Measurements from ENCODE around the gene ABCA13.

The ABCA13 gene

DNA sequence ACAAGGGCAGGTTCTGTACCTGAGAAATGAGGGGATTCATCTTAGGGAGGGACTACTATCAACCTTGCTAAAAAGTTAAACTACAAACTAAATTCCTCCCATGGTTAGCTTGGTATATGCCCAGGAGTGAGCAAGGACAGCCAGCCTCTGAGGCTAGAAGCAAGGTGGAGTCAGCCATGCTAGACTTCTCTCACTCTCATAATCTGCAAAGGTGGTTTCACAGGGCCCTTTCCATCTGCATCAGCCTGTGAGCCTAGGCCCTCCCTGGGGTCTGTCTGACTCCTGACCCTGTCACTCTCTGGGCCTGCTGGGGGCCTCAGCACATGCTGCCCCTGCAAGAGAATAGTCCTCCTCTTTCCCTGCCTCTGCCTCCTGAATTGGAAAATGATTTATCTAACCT is 66.1 kb downstream of the ABCA13 start:
- ChIA-PET CTCF (interaction anchor here (0.6 kb wide), 2 partner anchors 71 to 1837 kb away, joined by 3 read pairs; no protein-coding TSS in a partner anchor), POLR2A (no interaction called here)
- no peak overlapping the region for H3K27ac ChIP-seq (ENCODE audit: extremely low read depth, low read depth, low read length)
- no peak for TF ChIP-seq ZNF391 (tag by site-specific recombination; IDR thresholded peaks at IDR 0.05; ENCODE audit: borderline replicate concordance, low read depth)
- no peak overlapping the region for H3K4me3 ChIP-seq (ENCODE audit: low read depth, low read length)
- H3K4me1 ChIP-seq (ENCODE audit: control insufficient read depth, insufficient read depth, low read length): no peaks in the 10 kb centered on the region
- H3K9me3 ChIP-seq (ENCODE audit: control insufficient read depth, insufficient read depth, low read depth, low read length): no peaks in the 10 kb centered on the region
- no peaks in the 10 kb centered on the region for H3K36me3 ChIP-seq (ENCODE audit: control insufficient read depth in 2 of 2, insufficient read depth in 1 of 2, low read length in 2 of 2)

- POLR2A ChIA-PET: no interaction called here
- no peaks in the 10 kb centered on the region for H3K9me3 ChIP-seq (ENCODE audit: control insufficient read depth, insufficient read depth, low read depth, low read length)
- no peaks in the 10 kb centered on the region for H3K36me3 ChIP-seq (ENCODE audit: control insufficient read depth in 2 of 2, insufficient read depth in 1 of 2, low read length in 2 of 2)
- H3K4me3 ChIP-seq (ENCODE audit: low read depth, low read length): no peak overlapping the region
- TF ChIP-seq ZBTB7A (tag by site-specific recombination; IDR thresholded peaks at IDR 0.05; ENCODE audit: low read depth) (no peak), ZNF394 (tag by site-specific recombination; IDR thresholded peaks at IDR 0.05; ENCODE audit: borderline replicate concordance) (no peak), ZBTB10 (tag by site-specific recombination; IDR thresholded peaks at IDR 0.05) (no peak), ZNF558 (tag by site-specific recombination; IDR thresholded peaks at IDR 0.05) (no peak), ZNF530 (tag by site-specific recombination; IDR thresholded peaks at IDR 0.05; ENCODE audit: low read depth) (no peak), ZNF121 (tag by site-specific recombination; IDR thresholded peaks at IDR 0.05) (no peak), ZNF18 (tag by site-specific recombination; IDR thresholded peaks at IDR 0.05) (no peak), KLF10 (tag by site-specific recombination; IDR thresholded peaks at IDR 0.05) (no peak)
- H3K4me1 ChIP-seq (ENCODE audit: control insufficient read depth, insufficient read depth, low read length): no peaks in the 10 kb centered on the region
- CTCF ChIA-PET: no interaction called here
- H3K27ac ChIP-seq (ENCODE audit: extremely low read depth, low read depth, low read length): no peak overlapping the region
These were observed 71.6 kb downstream of the ABCA13 start for GRCh38 chr7:48242846-48243245.

DNA sequence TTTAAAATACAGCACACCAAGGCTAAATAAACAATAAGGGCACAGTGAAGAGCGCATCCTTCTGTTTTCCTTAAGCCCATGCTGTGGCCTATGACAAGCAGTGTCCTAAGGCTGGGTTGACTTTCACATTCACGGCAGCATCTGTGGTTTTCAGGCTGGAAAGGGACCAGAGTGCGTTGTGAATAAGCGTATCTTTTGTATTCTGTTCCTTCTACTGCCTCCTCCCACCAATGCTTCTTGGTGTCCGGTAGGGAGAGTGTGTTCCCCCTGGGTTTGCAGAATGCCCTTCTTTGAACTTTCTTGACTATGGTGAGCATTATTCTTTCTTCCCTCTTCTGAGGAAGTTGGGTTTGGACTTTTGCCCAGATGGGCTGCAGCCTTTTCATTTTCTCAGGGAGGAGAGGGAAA is 73.6 kb downstream of the ABCA13 start:
- H3K4me1 ChIP-seq (ENCODE audit: control insufficient read depth, insufficient read depth, low read length): no peaks in the 10 kb centered on the region
- H3K27ac ChIP-seq (ENCODE audit: extremely low read depth, low read depth, low read length): no peak overlapping the region
- CTCF ChIA-PET: no interaction called here
- POLR2A ChIA-PET: no interaction called here
- no peak overlapping the region for H3K4me3 ChIP-seq (ENCODE audit: low read depth, low read length)
- H3K9me3 ChIP-seq (ENCODE audit: control insufficient read depth, insufficient read depth, low read depth, low read length): no peaks in the 10 kb centered on the region
- no peaks in the 10 kb centered on the region for H3K36me3 ChIP-seq (ENCODE audit: control insufficient read depth in 2 of 2, insufficient read depth in 1 of 2, low read length in 2 of 2)
- no peak for TF ChIP-seq ZNF610 (tag by site-specific recombination; IDR thresholded peaks at IDR 0.05; ENCODE audit: borderline replicate concordance)
- no peak for TF ChIP-seq ZNF157 (tag by site-specific recombination; IDR thresholded peaks at IDR 0.05)
- no peak for TF ChIP-seq ZSCAN23 (tag by site-specific recombination; IDR thresholded peaks at IDR 0.05)
- no peak for TF ChIP-seq ZNF23 (tag by site-specific recombination; IDR thresholded peaks at IDR 0.05; ENCODE audit: borderline replicate concordance)
- TF ChIP-seq SCRT1 (tag by site-specific recombination; IDR thresholded peaks at IDR 0.05; ENCODE audit: borderline replicate concordance): no peak
- no peak for TF ChIP-seq PRDM2 (tag by site-specific recombination; IDR thresholded peaks at IDR 0.05; ENCODE audit: borderline replicate concordance)
- TF ChIP-seq BCL11A (tag by site-specific recombination; IDR thresholded peaks at IDR 0.05; ENCODE audit: low read depth): no peak
- TF ChIP-seq ZNF280C (tag by site-specific recombination; IDR thresholded peaks at IDR 0.05): no peak
- no peak for TF ChIP-seq GFI1B (tag by site-specific recombination; IDR thresholded peaks at IDR 0.05)
- no peak for TF ChIP-seq ZNF510 (tag by site-specific recombination; IDR thresholded peaks at IDR 0.05; ENCODE audit: insufficient replicate concordance)
